ENCODE measurements around the gene RNF166.

- TF ChIP-seq, protein P1, sequence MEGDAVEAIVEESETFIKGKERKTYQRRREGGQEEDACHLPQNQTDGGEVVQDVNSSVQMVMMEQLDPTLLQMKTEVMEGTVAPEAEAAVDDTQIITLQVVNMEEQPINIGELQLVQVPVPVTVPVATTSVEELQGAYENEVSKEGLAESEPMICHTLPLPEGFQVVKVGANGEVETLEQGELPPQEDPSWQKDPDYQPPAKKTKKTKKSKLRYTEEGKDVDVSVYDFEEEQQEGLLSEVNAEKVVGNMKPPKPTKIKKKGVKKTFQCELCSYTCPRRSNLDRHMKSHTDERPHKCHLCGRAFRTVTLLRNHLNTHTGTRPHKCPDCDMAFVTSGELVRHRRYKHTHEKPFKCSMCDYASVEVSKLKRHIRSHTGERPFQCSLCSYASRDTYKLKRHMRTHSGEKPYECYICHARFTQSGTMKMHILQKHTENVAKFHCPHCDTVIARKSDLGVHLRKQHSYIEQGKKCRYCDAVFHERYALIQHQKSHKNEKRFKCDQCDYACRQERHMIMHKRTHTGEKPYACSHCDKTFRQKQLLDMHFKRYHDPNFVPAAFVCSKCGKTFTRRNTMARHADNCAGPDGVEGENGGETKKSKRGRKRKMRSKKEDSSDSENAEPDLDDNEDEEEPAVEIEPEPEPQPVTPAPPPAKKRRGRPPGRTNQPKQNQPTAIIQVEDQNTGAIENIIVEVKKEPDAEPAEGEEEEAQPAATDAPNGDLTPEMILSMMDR (IDR thresholded peaks at IDR 0.05; ENCODE audit: low read depth, low read length, missing input control), result no peak
- TF ChIP-seq, protein P2, sequence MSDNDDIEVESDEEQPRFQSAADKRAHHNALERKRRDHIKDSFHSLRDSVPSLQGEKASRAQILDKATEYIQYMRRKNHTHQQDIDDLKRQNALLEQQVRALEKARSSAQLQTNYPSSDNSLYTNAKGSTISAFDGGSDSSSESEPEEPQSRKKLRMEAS (IDR thresholded peaks at IDR 0.05), result no peak
- no peak for TF ChIP-seq HNF4G (IDR thresholded peaks at IDR 0.05)
Observed at GRCh38 chr16:88678224-88678979, 27.8 kb downstream of the RNF166 start.
